Heart left ventricle (tissue), 13 donors: ENCODE measurements around the gene ZNF521.

Experiments
- POLR2A ChIP-seq, 2 donors: fragments of 450-650 bp; IDR thresholded peaks; one replicate each; pipeline ENCODE4 v1.6.1; 2017; ENCODE audit warnings: antibody characterized with exemption in 2 of 2, mild to moderate bottlenecking in 2 of 2, moderate library complexity in 2 of 2
- TF ChIP-seq, protein P1 (sequence below), 12 donors: fragments of 200-600 bp; sonication (generic) in 4 of 12; IDR thresholded peaks; one replicate each; pipeline versions ENCODE4 v1.5.0 to v1.8.0; 2018 to 2022; ENCODE audit warnings: antibody characterized with exemption in 12 of 12, mild to moderate bottlenecking in 5 of 12
- donor health status: ischemic (EF 13 %, LVEDD 7.1; RV severe dilation, severe dysfunction).
- donor health status: DM: no; HTN: yes; CAD: no.
- donor health status: DM: no; HTN: no; CAD: no.
- donor health status: ischemic (EF 25% LVEDD 6.9; RV normal size, moderate dysfunction).
- donor health status: ischemic (EF 25% LVEDD 5.7; RV mildly dilated, moderate dysfunction).
- donor health status: ischemic (EF 35%, LVEDD 5.7; RV mildly dilated, moderate dysfunction).
- donor health status: nonischemic (EF 11% LVEDD 7.7; RV severe dilation, severe dysfunction).
- donor health status: DM: yes; HTN: yes; CAD: no.
- donor health status: PGD.
- donor health status: ischemic (EF 29% LVEDD 5.4; RV normal size, mild dysfunction).
- donor health status: nonischemic (EF 23%, LVEDD 6.1; RV moderate dilation, normal function).

DNA sequence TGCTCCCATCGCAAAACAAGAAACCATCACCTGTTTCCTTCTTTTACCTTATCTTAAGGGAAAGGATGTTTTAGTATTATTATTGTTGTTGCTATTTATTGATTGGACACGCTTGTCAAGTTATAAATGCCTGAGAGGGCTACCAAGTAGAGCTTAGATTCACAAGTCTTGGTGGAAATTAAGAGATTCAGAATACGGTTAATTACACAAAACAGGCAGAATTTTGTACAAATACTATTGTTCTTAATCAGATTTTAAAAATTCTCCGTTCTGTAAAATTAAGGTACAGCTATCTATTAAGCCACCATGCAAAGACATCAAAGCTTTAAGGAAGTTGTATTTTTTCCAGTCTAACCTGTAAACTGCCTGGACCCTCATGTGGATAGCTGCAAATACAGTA is 1.1 kb upstream of the ZNF521 start:
- TF ChIP-seq, protein P1, sequence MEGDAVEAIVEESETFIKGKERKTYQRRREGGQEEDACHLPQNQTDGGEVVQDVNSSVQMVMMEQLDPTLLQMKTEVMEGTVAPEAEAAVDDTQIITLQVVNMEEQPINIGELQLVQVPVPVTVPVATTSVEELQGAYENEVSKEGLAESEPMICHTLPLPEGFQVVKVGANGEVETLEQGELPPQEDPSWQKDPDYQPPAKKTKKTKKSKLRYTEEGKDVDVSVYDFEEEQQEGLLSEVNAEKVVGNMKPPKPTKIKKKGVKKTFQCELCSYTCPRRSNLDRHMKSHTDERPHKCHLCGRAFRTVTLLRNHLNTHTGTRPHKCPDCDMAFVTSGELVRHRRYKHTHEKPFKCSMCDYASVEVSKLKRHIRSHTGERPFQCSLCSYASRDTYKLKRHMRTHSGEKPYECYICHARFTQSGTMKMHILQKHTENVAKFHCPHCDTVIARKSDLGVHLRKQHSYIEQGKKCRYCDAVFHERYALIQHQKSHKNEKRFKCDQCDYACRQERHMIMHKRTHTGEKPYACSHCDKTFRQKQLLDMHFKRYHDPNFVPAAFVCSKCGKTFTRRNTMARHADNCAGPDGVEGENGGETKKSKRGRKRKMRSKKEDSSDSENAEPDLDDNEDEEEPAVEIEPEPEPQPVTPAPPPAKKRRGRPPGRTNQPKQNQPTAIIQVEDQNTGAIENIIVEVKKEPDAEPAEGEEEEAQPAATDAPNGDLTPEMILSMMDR (IDR thresholded peaks at IDR 0.05), result no peak
- no peak for TF ChIP-seq POLR2A (IDR thresholded peaks at IDR 0.05)
